HEK293 (cell line): ENCODE results near the gene MSH5.

ENCODE experiments used
- BCL6B ChIP-seq: fragments of 450-650 bp; formaldehyde crosslinking; IDR thresholded peaks from 2 replicates; pipeline ENCODE4 v1.5.1; 2017; ENCODE audit warnings: missing biosample characterization, missing genetic modification characterization
- MZF1 ChIP-seq: fragments of 450-650 bp; formaldehyde crosslinking; IDR thresholded peaks from 2 replicates; pipeline ENCODE4 v1.5.1; 2017; ENCODE audit warnings: missing biosample characterization, missing genetic modification characterization, borderline replicate concordance
- PBX3 ChIP-seq: sonication (generic); formaldehyde crosslinking; IDR thresholded peaks from 2 replicates; pipeline ENCODE4 v1.8.1; 2022; ENCODE audit warnings: mild to moderate bottlenecking, moderate library complexity, missing genetic modification reagents
- PRDM10 ChIP-seq: fragments of 450-650 bp; formaldehyde crosslinking; IDR thresholded peaks from 2 replicates; pipeline ENCODE4 v1.5.1; 2016; ENCODE audit warnings: missing biosample characterization, missing genetic modification characterization
- PRDM2 ChIP-seq: fragments of 450-650 bp; formaldehyde crosslinking; IDR thresholded peaks from 2 replicates; pipeline ENCODE4 v1.5.1; 2016; ENCODE audit warnings: missing biosample characterization, missing genetic modification characterization, borderline replicate concordance
- RBAK ChIP-seq: fragments of 450-650 bp; formaldehyde crosslinking; IDR thresholded peaks from 2 replicates; pipeline ENCODE4 v1.5.1; 2016; ENCODE audit warnings: missing biosample characterization, missing genetic modification characterization
- ZBTB26 ChIP-seq: fragments of 450-650 bp; formaldehyde crosslinking; optimal IDR thresholded peaks from 2 replicates; pipeline ENCODE3; 2016; ENCODE audit warnings: missing biosample characterization, mild to moderate bottlenecking, missing genetic modification characterization
- ZBTB7A ChIP-seq: fragments of 450-650 bp; formaldehyde crosslinking; IDR thresholded peaks from 2 replicates; pipeline ENCODE4 v1.5.1; 2016; ENCODE audit warnings: low read depth, missing biosample characterization, missing genetic modification characterization
- ZNF202 ChIP-seq: fragments of 450-650 bp; formaldehyde crosslinking; IDR thresholded peaks from 2 replicates; pipeline ENCODE4 v1.5.1; 2016; ENCODE audit warnings: missing biosample characterization, missing genetic modification characterization, borderline replicate concordance
- ZNF211 ChIP-seq: fragments of 450-650 bp; formaldehyde crosslinking; IDR thresholded peaks from 2 replicates; pipeline ENCODE4 v1.5.1; 2016; ENCODE audit warnings: low read depth, missing biosample characterization, missing genetic modification characterization
- ZNF354C ChIP-seq: fragments of 450-650 bp; formaldehyde crosslinking; IDR thresholded peaks from 2 replicates; pipeline ENCODE4 v1.5.1; 2016; ENCODE audit warnings: missing biosample characterization, missing genetic modification characterization, low read depth, borderline replicate concordance
- ZNF362 ChIP-seq: fragments of 450-650 bp; formaldehyde crosslinking; IDR thresholded peaks from 2 replicates; pipeline ENCODE4 v1.5.1; 2016; ENCODE audit warnings: missing biosample characterization, missing genetic modification characterization
- ZNF488 ChIP-seq: fragments of 450-650 bp; formaldehyde crosslinking; IDR thresholded peaks from 2 replicates; pipeline ENCODE4 v1.5.1; 2016; ENCODE audit warnings: missing biosample characterization, missing genetic modification characterization
- ZNF548 ChIP-seq: fragments of 450-650 bp; formaldehyde crosslinking; IDR thresholded peaks from 2 replicates; pipeline ENCODE4 v1.5.1; 2016; ENCODE audit warnings: missing biosample characterization, missing genetic modification characterization
- ZNF549 ChIP-seq: fragments of 450-650 bp; IDR thresholded peaks from 2 replicates; pipeline ENCODE4 v1.5.1; 2018; ENCODE audit warnings: missing biosample characterization, missing genetic modification characterization, mild to moderate bottlenecking, inconsistent platforms, moderate library complexity
- ZNF560 ChIP-seq: fragments of 450-650 bp; formaldehyde crosslinking; IDR thresholded peaks from 2 replicates; pipeline ENCODE4 v1.5.1; 2017; ENCODE audit warnings: missing biosample characterization, missing genetic modification characterization, borderline replicate concordance
- ZNF580 ChIP-seq: fragments of 450-650 bp; formaldehyde crosslinking; IDR thresholded peaks from 2 replicates; pipeline ENCODE4 v1.5.1; 2016; ENCODE audit warnings: missing biosample characterization, missing genetic modification characterization
- ZNF596 ChIP-seq: fragments of 450-650 bp; IDR thresholded peaks from 2 replicates; pipeline ENCODE4 v1.5.0; 2018; ENCODE audit warnings: missing biosample characterization, mild to moderate bottlenecking, missing genetic modification characterization, moderate library complexity
- ZNF664 ChIP-seq: fragments of 450-650 bp; formaldehyde crosslinking; IDR thresholded peaks from 2 replicates; pipeline ENCODE4 v1.5.1; 2016; ENCODE audit warnings: missing biosample characterization, missing genetic modification characterization
- ZNF768 ChIP-seq: fragments of 450-650 bp; formaldehyde crosslinking; IDR thresholded peaks from 2 replicates; pipeline ENCODE4 v1.5.1; 2018; ENCODE audit warnings: missing biosample characterization, mild to moderate bottlenecking, missing genetic modification characterization

The MSH5 gene

GRCh38 chr6:31737991-31738979 lies 1.5 kb upstream of the MSH5 start (continued):
- TF ChIP-seq ZNF202 (no peak), PRDM10 (peak; percentile 62), PBX3 (CRISPR knock-in tag) (no peak), ZNF549 (tag by site-specific recombination) (no peak), BCL6B (tag by site-specific recombination) (no peak), ZNF768 (tag by site-specific recombination) (no peak), ZNF488 (no peak), MZF1 (tag by site-specific recombination) (peak; percentile 16; the same call in 1 of the 2 replicates), ZNF211 (tag by site-specific recombination) (no peak), ZNF664 (no peak), ZNF560 (tag by site-specific recombination) (no peak), ZNF354C (tag by site-specific recombination) (no peak), ZNF596 (tag by site-specific recombination) (no peak), ZNF362 (tag by site-specific recombination) (no peak), PRDM2 (tag by site-specific recombination) (no peak), RBAK (tag by site-specific recombination) (no peak), ZBTB26 (tag by site-specific recombination) (no peak), ZBTB7A (tag by site-specific recombination) (no peak), ZNF548 (tag by site-specific recombination) (no peak), ZNF580 (tag by site-specific recombination) (0 out of 2 replicates have a peak, but pooled peaks have one; percentile 35)
